ENCODE data around the gene IQCH.
"Not testable (repeated sequence)": the region's sequence is repeated elsewhere in the genome, so short reads cannot be mapped to it uniquely, and the experiment has no call there.

Gene IQCH

DNA sequence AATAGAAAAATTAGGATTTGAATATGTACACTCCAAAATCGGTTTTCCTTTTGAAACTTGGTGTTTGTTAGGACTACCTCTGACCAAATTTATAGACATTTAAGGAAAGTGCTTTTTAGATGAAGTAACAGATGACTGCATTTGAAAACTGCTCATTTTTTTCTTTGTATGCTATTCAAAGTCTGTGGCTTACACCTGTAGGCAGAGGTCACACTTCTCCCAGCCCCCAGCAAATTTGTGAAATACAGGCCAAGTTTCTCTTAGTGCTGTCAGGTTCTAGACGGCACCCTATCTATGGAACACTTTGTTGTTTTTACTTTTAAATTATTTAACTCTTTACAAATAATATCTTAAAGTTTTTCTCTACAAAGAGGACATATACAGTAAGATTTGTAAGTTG, 165.6 kb downstream of the IQCH start:
- Histone ChIP-seq H3K27ac (ENCODE audit: low read depth in 2 of 2, low read length in 2 of 2) (no peak overlapping the region), H3K9ac (ENCODE audit: low read depth in 1 of 2, low read length in 2 of 2) (no peak overlapping the region), H3K4me3 (ENCODE audit: low read length in 2 of 2) (no peak overlapping the region), H3K27me3 (ENCODE audit: control insufficient read depth in 2 of 2, insufficient read depth in 2 of 2, low read length in 2 of 2) (no peaks in the 10 kb centered on the region), H3K9me3 (ENCODE audit: control insufficient read depth in 2 of 2, low read length in 2 of 2) (no peaks in the 10 kb centered on the region), H3K4me1 (ENCODE audit: control insufficient read depth in 2 of 2, insufficient read depth in 2 of 2, low read length in 2 of 2) (no peaks in the 10 kb centered on the region), H3K36me3 (ENCODE audit: control insufficient read depth in 2 of 2, insufficient read depth in 2 of 2, low read length in 2 of 2) (no peaks in the 10 kb centered on the region)

DNA sequence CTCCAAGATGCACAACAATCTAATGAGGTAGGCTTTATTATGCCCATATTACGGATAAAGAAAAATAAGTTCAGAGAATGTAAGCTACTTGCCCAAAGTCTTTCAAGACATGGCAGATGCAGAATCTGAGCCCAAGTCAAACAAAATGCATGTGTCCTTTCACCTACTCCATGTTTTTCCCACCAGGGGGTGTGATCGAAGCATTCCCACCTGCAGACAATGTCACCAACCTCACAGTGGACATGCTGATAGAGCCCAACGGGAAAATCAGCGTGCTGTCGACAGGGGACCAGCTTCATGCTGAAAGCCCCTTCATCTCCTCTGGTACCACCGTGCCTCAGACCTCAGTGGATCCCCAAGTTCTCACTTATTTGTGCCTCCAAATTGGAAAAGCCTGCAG, 166.5 kb downstream of the IQCH start:
- Histone ChIP-seq H3K9me3 (ENCODE audit: control insufficient read depth in 2 of 2, low read length in 2 of 2) (no peaks in the 10 kb centered on the region), H3K36me3 (ENCODE audit: control insufficient read depth in 2 of 2, insufficient read depth in 2 of 2, low read length in 2 of 2) (no peaks in the 10 kb centered on the region), H3K27me3 (ENCODE audit: control insufficient read depth in 2 of 2, insufficient read depth in 2 of 2, low read length in 2 of 2) (no peaks in the 10 kb centered on the region), H3K27ac (ENCODE audit: low read depth in 2 of 2, low read length in 2 of 2) (no peak overlapping the region), H3K4me1 (ENCODE audit: control insufficient read depth in 2 of 2, insufficient read depth in 2 of 2, low read length in 2 of 2) (no peaks in the 10 kb centered on the region), H3K4me3 (ENCODE audit: low read length in 2 of 2) (no peak overlapping the region), H3K9ac (ENCODE audit: low read depth in 1 of 2, low read length in 2 of 2) (no peak overlapping the region)

DNA sequence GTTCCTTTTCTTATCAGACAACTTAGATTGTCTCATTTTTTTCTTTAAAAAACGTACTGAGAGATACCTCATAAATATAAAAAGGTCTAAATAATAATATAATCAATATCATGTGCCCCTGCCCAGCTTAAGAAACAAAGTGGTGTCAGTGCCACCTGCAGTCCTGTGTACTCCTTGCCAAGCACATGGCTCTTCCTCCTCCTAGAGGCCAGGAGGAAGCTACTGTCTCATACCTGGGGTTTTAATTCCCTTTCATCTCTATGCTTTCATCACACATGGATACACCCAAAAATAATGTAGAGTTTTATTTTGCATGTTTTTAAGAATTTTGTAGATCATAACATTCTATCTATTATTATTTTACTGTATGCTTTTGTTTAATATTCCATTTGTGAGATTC, 167.7 kb downstream of the IQCH start:
- Histone ChIP-seq H3K36me3 (ENCODE audit: control insufficient read depth in 2 of 2, insufficient read depth in 2 of 2, low read length in 2 of 2) (no peaks in the 10 kb centered on the region), H3K9me3 (ENCODE audit: control insufficient read depth in 2 of 2, low read length in 2 of 2) (no peaks in the 10 kb centered on the region), H3K27ac (ENCODE audit: low read depth in 2 of 2, low read length in 2 of 2) (no peak overlapping the region), H3K9ac (ENCODE audit: low read depth in 1 of 2, low read length in 2 of 2) (no peak overlapping the region), H3K27me3 (ENCODE audit: control insufficient read depth in 2 of 2, insufficient read depth in 2 of 2, low read length in 2 of 2) (no peaks in the 10 kb centered on the region), H3K4me1 (ENCODE audit: control insufficient read depth in 2 of 2, insufficient read depth in 2 of 2, low read length in 2 of 2) (no peaks in the 10 kb centered on the region), H3K4me3 (ENCODE audit: low read length in 2 of 2) (no peak overlapping the region)

DNA sequence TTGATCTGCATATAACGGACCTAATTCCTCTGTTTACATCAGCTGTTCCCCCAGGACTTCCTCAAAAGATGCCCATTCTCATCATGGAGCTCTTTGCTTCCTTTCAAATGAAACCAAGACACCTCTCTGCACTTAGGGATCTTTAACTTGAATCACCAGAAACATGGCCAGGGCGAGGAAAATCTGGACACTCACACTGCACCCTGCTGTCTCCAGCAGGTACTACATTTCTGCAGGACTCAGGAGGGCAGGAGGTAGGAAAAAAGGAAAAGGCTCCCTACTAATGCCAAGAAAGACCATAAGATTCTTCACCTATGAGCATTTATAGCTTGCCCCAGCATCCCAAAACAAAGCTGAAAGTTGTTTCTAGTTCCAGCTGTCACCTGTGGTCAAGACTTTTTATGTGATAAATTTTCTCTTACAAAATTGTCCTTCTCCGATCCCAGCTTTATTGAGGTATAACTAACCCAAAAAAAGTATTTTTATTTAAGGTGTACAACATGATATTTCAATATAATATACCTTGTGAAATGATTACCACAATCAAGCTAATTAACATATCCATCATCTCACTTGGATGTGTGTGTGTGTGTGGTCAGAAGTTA, 179.0 kb downstream of the IQCH start:
- Histone ChIP-seq H3K27ac (ENCODE audit: low read depth in 2 of 2, low read length in 2 of 2) (no peak overlapping the region), H3K4me3 (ENCODE audit: low read length in 2 of 2) (no peak overlapping the region), H3K36me3 (ENCODE audit: control insufficient read depth in 2 of 2, insufficient read depth in 2 of 2, low read length in 2 of 2) (no peaks in the 10 kb centered on the region), H3K27me3 (ENCODE audit: control insufficient read depth in 2 of 2, insufficient read depth in 2 of 2, low read length in 2 of 2) (no peaks in the 10 kb centered on the region), H3K9me3 (ENCODE audit: control insufficient read depth in 2 of 2, low read length in 2 of 2) (no peaks in the 10 kb centered on the region), H3K9ac (ENCODE audit: low read depth in 1 of 2, low read length in 2 of 2) (no peak overlapping the region), H3K4me1 (ENCODE audit: control insufficient read depth in 2 of 2, insufficient read depth in 2 of 2, low read length in 2 of 2) (peaks cover 0 to 4% of the 10 kb centered on the region in 2 donors)

DNA sequence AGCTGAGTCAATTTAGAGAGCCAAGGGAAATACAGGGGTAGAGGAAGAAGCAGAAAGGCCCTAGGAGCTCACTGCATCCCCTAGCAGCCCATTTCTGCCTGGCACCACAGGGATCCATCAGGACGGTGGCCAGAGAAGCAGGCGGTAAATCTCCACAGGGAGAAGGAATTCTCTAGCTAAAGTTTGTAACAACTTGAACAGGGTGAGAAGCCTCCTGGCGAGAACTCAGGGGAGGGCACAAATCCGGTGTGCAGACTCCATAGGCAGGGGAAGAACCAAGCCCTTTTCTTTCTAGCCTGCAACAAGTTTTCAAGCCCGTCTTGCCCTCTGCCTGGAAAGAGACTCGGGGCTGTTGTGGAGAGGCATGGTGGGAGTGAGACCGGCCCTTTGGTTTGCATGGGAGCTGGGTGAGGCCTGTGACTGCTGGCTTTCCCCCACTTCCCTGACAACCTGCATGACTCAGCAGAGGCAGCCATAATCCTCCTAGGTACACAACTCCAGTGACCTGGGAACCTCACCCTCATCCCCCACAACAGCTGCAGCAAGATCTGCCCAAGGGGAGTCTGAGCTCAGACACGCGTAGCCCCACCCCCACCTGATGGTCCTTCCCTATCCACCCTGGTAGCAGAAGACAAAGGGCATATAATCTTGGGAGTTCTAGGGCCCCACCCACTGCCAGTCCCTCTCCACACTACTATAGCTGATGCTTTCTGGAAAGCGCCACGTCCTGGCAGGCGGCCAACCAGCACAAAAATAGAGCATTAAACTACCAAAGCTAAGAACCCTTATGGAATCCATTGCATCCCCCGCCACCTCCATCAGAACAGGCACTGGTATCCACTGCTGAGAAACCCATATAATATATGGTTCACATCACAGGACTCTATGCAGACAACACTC, 182.0 kb downstream of the IQCH start:
- not testable (repeated sequence) for H3K9me3 ChIP-seq (ENCODE audit: control insufficient read depth in 2 of 2, low read length in 2 of 2); H3K36me3 ChIP-seq (ENCODE audit: control insufficient read depth in 2 of 2, insufficient read depth in 2 of 2, low read length in 2 of 2); H3K27ac ChIP-seq (ENCODE audit: low read depth in 2 of 2, low read length in 2 of 2); H3K9ac ChIP-seq (ENCODE audit: low read depth in 1 of 2, low read length in 2 of 2); H3K27me3 ChIP-seq (ENCODE audit: control insufficient read depth in 2 of 2, insufficient read depth in 2 of 2, low read length in 2 of 2); H3K4me1 ChIP-seq (ENCODE audit: control insufficient read depth in 2 of 2, insufficient read depth in 2 of 2, low read length in 2 of 2); H3K4me3 ChIP-seq (ENCODE audit: low read length in 2 of 2)

DNA sequence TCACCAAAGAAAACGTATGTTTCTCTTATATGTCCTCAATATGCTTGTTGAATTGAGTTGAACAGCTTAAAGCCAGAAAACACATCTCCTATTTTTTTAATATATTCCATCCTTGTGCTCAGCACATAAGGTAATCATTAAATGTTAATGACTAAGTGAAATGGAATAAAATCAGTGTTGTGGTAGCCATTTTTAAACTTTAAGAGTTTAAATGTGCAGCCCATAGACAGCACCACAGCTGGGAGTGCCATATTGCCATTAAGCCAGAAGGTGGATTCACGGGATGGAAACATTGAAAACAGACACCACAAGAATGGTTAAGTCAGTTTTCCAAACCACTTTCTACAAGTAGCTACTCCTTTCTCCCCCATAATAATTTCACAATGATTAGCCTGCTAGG, 189.5 kb downstream of the IQCH start:
- no peak overlapping the region for H3K9ac ChIP-seq (ENCODE audit: low read depth in 1 of 2, low read length in 2 of 2)
- H3K4me1 ChIP-seq (ENCODE audit: control insufficient read depth in 2 of 2, insufficient read depth in 2 of 2, low read length in 2 of 2): no peaks in the 10 kb centered on the region
- H3K36me3 ChIP-seq (ENCODE audit: control insufficient read depth in 2 of 2, insufficient read depth in 2 of 2, low read length in 2 of 2): no peaks in the 10 kb centered on the region
- no peaks in the 10 kb centered on the region for H3K27me3 ChIP-seq (ENCODE audit: control insufficient read depth in 2 of 2, insufficient read depth in 2 of 2, low read length in 2 of 2)
- no peak overlapping the region for H3K4me3 ChIP-seq (ENCODE audit: low read length in 2 of 2)
- no peak overlapping the region for H3K27ac ChIP-seq (ENCODE audit: low read depth in 2 of 2, low read length in 2 of 2)
- H3K9me3 ChIP-seq (ENCODE audit: control insufficient read depth in 2 of 2, low read length in 2 of 2): no peaks in the 10 kb centered on the region

DNA sequence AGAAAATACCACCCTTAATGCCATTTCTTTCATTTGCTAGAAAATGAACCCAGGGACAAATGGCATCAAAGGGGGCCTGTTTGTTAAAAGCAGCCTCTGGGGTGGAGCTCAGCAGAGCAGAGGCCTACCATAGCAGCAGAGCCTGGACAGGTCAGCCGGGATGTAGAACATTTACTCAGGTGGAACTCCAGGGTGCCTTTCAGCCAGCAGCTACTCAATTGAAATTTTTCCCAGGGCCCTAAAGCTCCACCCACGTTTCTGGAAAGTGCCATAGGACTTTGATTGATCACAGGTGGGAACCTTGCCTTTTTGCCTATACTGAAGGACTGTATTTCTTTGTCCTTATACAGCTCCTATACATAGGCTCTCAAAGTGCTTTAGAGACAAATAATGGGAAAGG, 191.9 kb downstream of the IQCH start:
- Histone ChIP-seq H3K4me1 (ENCODE audit: control insufficient read depth in 2 of 2, insufficient read depth in 2 of 2, low read length in 2 of 2) (no peaks in the 10 kb centered on the region), H3K9me3 (ENCODE audit: control insufficient read depth in 2 of 2, low read length in 2 of 2) (no peaks in the 10 kb centered on the region), H3K9ac (ENCODE audit: low read depth in 1 of 2, low read length in 2 of 2) (no peak overlapping the region), H3K4me3 (ENCODE audit: low read length in 2 of 2) (no peak overlapping the region), H3K27me3 (ENCODE audit: control insufficient read depth in 2 of 2, insufficient read depth in 2 of 2, low read length in 2 of 2) (no peaks in the 10 kb centered on the region), H3K27ac (ENCODE audit: low read depth in 2 of 2, low read length in 2 of 2) (no peak overlapping the region), H3K36me3 (ENCODE audit: control insufficient read depth in 2 of 2, insufficient read depth in 2 of 2, low read length in 2 of 2) (no peaks in the 10 kb centered on the region)

DNA sequence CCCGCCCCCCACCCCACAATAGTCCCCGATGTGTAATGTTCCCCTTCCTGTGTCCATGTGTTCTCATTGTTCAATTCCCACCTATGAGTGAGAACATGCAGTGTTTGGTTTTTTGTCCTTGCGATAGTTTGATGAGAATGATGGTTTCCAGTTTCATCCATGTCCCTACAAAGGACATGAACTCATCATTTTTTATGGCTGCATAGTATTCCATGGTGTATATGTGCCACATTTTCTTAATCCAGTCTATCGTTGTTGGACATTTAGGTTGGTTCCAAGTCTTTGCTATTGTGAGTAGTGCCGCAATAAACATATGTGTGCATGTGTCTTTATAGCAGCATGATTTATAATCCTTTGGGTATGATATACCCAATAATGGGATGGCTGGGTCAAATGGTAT, 193.8 kb downstream of the IQCH start:
- not testable (repeated sequence) for H3K4me1 ChIP-seq (ENCODE audit: control insufficient read depth in 2 of 2, insufficient read depth in 2 of 2, low read length in 2 of 2); H3K9me3 ChIP-seq (ENCODE audit: control insufficient read depth in 2 of 2, low read length in 2 of 2); H3K27ac ChIP-seq (ENCODE audit: low read depth in 2 of 2, low read length in 2 of 2); H3K36me3 ChIP-seq (ENCODE audit: control insufficient read depth in 2 of 2, insufficient read depth in 2 of 2, low read length in 2 of 2); H3K4me3 ChIP-seq (ENCODE audit: low read length in 2 of 2); H3K27me3 ChIP-seq (ENCODE audit: control insufficient read depth in 2 of 2, insufficient read depth in 2 of 2, low read length in 2 of 2); H3K9ac ChIP-seq (ENCODE audit: low read depth in 1 of 2, low read length in 2 of 2)

DNA sequence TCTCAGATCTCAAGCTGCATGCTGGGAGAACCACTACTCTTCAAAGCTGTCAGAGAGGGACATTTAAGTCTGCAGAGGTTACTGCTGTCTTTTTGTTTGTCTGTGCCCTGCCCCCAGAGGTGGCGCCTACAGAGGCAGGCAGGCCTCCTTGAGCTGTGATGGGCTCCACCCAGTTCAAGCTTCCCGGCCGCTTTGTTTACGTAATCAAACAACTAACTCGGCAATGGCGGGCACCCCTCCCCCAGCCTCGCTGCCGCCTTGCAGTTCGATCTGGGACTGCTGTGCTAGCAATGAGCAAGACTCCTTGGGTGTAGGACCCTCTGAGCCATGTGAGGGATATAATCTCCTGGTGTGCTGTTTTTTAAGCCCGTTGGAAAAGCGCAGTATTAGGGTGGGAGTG, 199.1 kb downstream of the IQCH start:
- not testable (repeated sequence) for H3K4me1 ChIP-seq (ENCODE audit: control insufficient read depth in 2 of 2, insufficient read depth in 2 of 2, low read length in 2 of 2); H3K27ac ChIP-seq (ENCODE audit: low read depth in 2 of 2, low read length in 2 of 2); H3K9me3 ChIP-seq (ENCODE audit: control insufficient read depth in 2 of 2, low read length in 2 of 2); H3K4me3 ChIP-seq (ENCODE audit: low read length in 2 of 2); H3K27me3 ChIP-seq (ENCODE audit: control insufficient read depth in 2 of 2, insufficient read depth in 2 of 2, low read length in 2 of 2); H3K9ac ChIP-seq (ENCODE audit: low read depth in 1 of 2, low read length in 2 of 2); H3K36me3 ChIP-seq (ENCODE audit: control insufficient read depth in 2 of 2, insufficient read depth in 2 of 2, low read length in 2 of 2)

DNA sequence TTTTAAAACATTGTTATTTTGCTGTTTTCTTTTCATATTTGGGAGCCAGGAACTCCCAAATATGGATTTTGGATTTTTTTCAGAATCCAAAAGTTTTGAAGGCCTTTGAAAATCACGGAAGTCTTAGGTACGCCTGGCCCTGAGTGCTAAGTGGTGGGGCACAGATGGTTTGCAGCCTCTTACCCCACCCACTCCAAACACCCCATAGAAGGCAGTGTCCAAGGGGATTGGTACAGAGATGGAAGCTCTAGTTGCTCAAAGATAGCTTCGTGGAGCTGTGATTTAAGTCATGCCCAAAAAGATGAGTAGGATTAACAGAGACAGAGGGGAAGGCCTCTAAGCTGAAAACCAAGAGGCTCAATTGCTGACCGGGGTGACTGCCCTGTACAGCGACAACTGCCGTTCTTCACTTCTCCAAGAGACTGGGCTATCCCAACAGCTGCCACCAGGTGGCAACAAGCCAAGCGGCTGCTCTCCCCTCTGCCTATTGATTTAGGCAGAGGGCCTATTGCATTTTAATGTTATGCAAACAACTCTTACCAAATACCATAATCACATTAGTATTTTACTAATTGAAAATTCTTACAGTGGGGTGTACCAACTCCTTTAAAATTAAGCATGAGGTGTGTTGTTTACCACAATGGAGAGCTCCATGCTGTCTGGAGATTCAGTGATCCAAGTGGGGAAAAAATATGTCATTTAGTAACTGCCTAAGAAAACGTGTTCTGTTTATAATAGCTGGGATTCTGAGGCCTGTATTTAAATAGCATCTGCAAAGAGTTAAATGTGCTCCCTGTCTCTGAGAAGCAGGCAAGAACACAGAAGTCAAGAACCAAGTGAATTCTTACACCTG, 202.3 kb downstream of the IQCH start:
- H3K27ac ChIP-seq (ENCODE audit: low read depth in 2 of 2, low read length in 2 of 2): no peak overlapping the region
- H3K36me3 ChIP-seq (ENCODE audit: control insufficient read depth in 2 of 2, insufficient read depth in 2 of 2, low read length in 2 of 2): no peaks in the 10 kb centered on the region
- no peaks in the 10 kb centered on the region for H3K27me3 ChIP-seq (ENCODE audit: control insufficient read depth in 2 of 2, insufficient read depth in 2 of 2, low read length in 2 of 2)
- H3K9me3 ChIP-seq (ENCODE audit: control insufficient read depth in 2 of 2, low read length in 2 of 2): no peaks in the 10 kb centered on the region
- no peaks in the 10 kb centered on the region for H3K4me1 ChIP-seq (ENCODE audit: control insufficient read depth in 2 of 2, insufficient read depth in 2 of 2, low read length in 2 of 2)
- H3K9ac ChIP-seq (ENCODE audit: low read depth in 1 of 2, low read length in 2 of 2): no peak overlapping the region
- no peak overlapping the region for H3K4me3 ChIP-seq (ENCODE audit: low read length in 2 of 2)
